Body of pancreas (tissue), 4 donors: ENCODE measurements around the gene CDHR3. TPM values are rescaled to one million over a fixed set of nuclear protein-coding genes. Genes with fewer than 3 reads are reported as not detected.
A peak's percentile ranks its signal among the peaks of the same experiment; 100 is the strongest.

Experiments
- ATAC-seq: fragments of 150-250 bp; one replicate; pipeline ENCODE4 v1.9.1; 2016
- DNase-seq, 4 donors: peaks; one replicate each; pipeline ENCODE4 v3.0.0-alpha.2; 2019
- H3K27ac ChIP-seq, 4 donors: fragments of 200-600 bp; sonication (generic); 1 replicate in 3 of 4; 2 replicates in 1 of 4; pipeline versions ENCODE4 v1.5.1 to v1.6.1; 2016 to 2019; ENCODE audit warnings: mild to moderate bottlenecking in 1 of 4, mixed read lengths in 1 of 4, moderate library complexity in 1 of 4
- H3K27me3 ChIP-seq, 2 donors: fragments of 200-600 bp; sonication (generic); one replicate each; pipeline ENCODE4 v1.6.0; 2016; ENCODE audit warnings: mild to moderate bottlenecking in 1 of 2
- H3K36me3 ChIP-seq, 2 donors: fragments of 200-600 bp; sonication (generic); replicated peaks in 1 of 2; 2 replicates each; pipeline ENCODE4 v1.5.1; 2016; ENCODE audit warnings: low read depth in 2 of 2; ENCODE audit not compliant: insufficient read depth in 1 of 2
- H3K4me1 ChIP-seq: fragments of 200-600 bp; sonication (generic); one replicate; pipeline ENCODE4 v1.6.0; 2016
- H3K4me3 ChIP-seq, 2 donors: fragments of 200-600 bp; sonication (generic); 1 replicate in 1 of 2; 2 replicates in 1 of 2; pipeline ENCODE4 v1.5.1; 2016 to 2019
- H3K9me3 ChIP-seq, 3 donors: fragments of 200-600 bp; sonication (generic); 1 replicate in 2 of 3; 2 replicates in 1 of 3; pipeline ENCODE4 v1.5.1; 2016
- CTCF ChIP-seq, 7 experiments: fragments of 450-650 bp in 4 of 7; fragments of 200-600 bp in 3 of 7; sonication (generic) in 3 of 7; IDR thresholded peaks; one replicate each; pipeline ENCODE4 v1.5.1; 2016 to 2019; ENCODE audit warnings: antibody characterized with exemption in 7 of 7
- POLR2A ChIP-seq, 3 donors: fragments of 450-650 bp; IDR thresholded peaks; one replicate each; pipeline ENCODE4 v1.6.1; 2016; ENCODE audit warnings: antibody characterized with exemption in 3 of 3, mild to moderate bottlenecking in 2 of 3
- WGBS, 2 donors: methylation state at CpG; one replicate each; pipeline ENCODE4 v1.1.5; 2017; 5-methylcytosine and 5-hydroxymethylcytosine counted together
- intact Hi-C: fragments of 100-400 bp; cut with DNase I; formaldehyde crosslinking; loops from one replicate; pipeline ENCODE4 v1.15.1; 2023
- total RNA-seq, 2 donors: library from RNA; depleted of rRNA; stranded (reverse); fragments of >200 nt; gene quantifications; one replicate each; pipeline ENCODE4 v1.1.0, GENCODE V29; 2016

Gene CDHR3
- total RNA-seq, 2 donors from 2014 or later: 1.6 to 14.8 TPM

GRCh38 chr7:106026101-106026500 lies 63.0 kb downstream of the CDHR3 start:
- TF ChIP-seq POLR2A (IDR thresholded peaks at IDR 0.05) (no peak), CTCF (IDR thresholded peaks at IDR 0.05) (no peak)
- no peaks in the 10 kb centered on the region for H3K4me1 ChIP-seq
- H3K4me3 ChIP-seq: no peak overlapping the region
- ATAC-seq: no peak
- no peaks in the 10 kb centered on the region for H3K36me3 ChIP-seq
- no peaks in the 10 kb centered on the region for H3K9me3 ChIP-seq
- DNase-seq: no peak
- 73 to 80% methylated on average over 2 of the region's 2 CpGs for WGBS, 2 donors
- no peak overlapping the region for H3K27ac ChIP-seq
- intact Hi-C loops: no loop called here
- no peaks in the 10 kb centered on the region for H3K27me3 ChIP-seq

GRCh38 chr7:106029451-106029850 lies 66.4 kb downstream of the CDHR3 start:
- no peak for TF ChIP-seq CTCF (IDR thresholded peaks at IDR 0.05)
- no peak for TF ChIP-seq POLR2A (IDR thresholded peaks at IDR 0.05)
- H3K9me3 ChIP-seq: peaks cover 0 to 7% (median 0%) of the 10 kb centered on the region in 3 donors
- no peaks in the 10 kb centered on the region for H3K36me3 ChIP-seq
- peak; percentile 40 for ATAC-seq
- no peak for DNase-seq
- H3K4me3 ChIP-seq: no peak overlapping the region
- no peaks in the 10 kb centered on the region for H3K4me1 ChIP-seq
- intact Hi-C loops: no loop called here
- H3K27ac ChIP-seq: no peak overlapping the region
- no peaks in the 10 kb centered on the region for H3K27me3 ChIP-seq
- WGBS, 2 donors: 20 to 25% methylated on average over 1 of the region's 1 CpG

DNA sequence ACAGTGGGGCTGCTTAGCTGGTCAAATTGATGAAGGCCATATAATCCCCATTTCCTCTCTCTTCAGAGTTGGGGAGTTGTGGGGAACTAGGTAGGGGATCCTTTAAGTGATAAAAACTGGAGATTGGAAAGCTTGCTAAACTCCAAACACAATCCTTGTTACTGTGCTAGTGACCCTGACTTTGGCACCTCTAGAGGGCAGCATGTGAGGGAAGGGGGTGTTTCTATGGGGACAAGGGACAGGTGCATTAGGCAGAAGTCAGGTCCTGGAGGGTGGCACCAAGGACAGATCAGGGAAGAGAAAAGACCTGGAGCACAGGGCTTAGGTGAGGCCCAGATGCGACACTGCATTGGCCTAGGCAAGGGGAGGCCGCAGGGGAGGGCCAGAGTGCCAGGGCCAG lies 66.9 kb downstream of the CDHR3 start:
- Histone ChIP-seq H3K27me3 (no peaks in the 10 kb centered on the region), H3K36me3 (no peaks in the 10 kb centered on the region), H3K4me3 (no peak overlapping the region), H3K27ac (no peak overlapping the region), H3K4me1 (no peaks in the 10 kb centered on the region), H3K9me3 (peaks cover 0 to 7% (median 0%) of the 10 kb centered on the region in 3 donors)
- intact Hi-C loops: no loop called here
- DNase-seq (no peak), ATAC-seq (no peak)
- no peak for TF ChIP-seq POLR2A (IDR thresholded peaks at IDR 0.05)
- 90 to 93% methylated on average over 2 of the region's 2 CpGs for WGBS, 2 donors

DNA sequence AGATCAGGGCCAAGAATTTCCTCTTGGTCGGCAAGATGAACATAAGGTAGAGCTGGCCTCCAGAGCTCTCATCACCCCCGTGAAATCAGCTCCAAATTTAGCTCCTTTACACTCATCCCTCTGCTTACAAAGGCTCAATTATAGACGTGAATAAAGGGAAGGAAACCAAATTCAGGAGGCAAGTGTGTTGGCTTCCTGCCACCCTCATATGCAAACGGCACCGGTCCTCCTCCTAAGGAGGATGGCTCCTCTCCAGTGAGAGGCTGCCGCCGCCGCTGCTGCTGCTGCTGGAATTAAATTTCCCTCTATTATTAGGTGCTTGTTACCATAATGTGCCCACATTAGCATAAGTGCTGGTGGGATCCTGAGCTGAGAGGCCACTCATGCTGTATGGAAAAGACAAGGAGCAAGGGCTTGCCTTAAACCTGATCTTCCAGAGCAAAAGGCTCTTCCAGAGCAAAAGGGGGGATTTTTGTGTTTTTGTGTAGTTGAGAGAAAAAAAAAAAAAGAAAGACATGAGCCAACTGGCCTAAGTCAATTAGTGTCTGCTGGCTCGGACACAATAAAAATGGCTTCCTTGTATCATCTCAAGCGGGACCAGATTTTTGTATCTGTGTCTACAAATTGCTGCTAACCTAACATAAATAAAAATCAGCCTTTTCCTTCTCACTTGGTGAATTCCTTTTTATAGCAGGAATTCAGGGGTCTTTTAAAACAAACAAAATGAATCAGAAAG lies 68.4 kb downstream of the CDHR3 start:
- WGBS, 2 donors: 62 to 76% methylated on average over 10 of the region's 10 CpGs
- intact Hi-C loops: no loop called here

DNA sequence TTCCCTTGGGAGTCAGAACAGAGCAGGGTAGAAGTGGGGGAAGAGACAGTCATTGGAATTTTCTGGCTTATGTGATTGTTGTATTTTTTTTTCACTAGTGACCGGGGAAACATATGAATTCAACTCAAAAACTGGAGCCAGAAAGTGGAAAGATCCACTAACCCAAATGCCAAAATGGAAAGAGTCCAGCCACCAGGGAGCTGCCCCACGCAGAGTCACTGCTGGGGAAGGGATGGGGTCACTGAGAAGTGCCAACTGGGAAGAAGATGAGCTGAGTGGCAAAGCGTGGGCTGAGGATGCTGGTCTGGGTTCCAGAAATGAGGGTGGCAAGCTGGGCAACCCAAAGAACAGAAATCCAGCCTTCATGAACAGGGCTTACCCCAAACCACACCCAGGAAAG lies 69.2 kb downstream of the CDHR3 start:
- intact Hi-C loops: no loop called here
- Histone ChIP-seq H3K36me3 (no peaks in the 10 kb centered on the region), H3K4me1 (no peaks in the 10 kb centered on the region), H3K4me3 (no peak overlapping the region), H3K27me3 (no peaks in the 10 kb centered on the region), H3K27ac (no peak overlapping the region), H3K9me3 (peaks cover 0 to 7% (median 0%) of the 10 kb centered on the region in 3 donors)
- 88 to 89% methylated on average over 3 of the region's 3 CpGs for WGBS, 2 donors
- no peak for DNase-seq
- no peak for TF ChIP-seq POLR2A (IDR thresholded peaks at IDR 0.05)
- no peak for TF ChIP-seq CTCF (IDR thresholded peaks at IDR 0.05)
- ATAC-seq: no peak

More for the DNA sequence above, 68.4 kb downstream of the CDHR3 start:
- Histone ChIP-seq H3K9me3 (peaks cover 0 to 7% (median 0%) of the 10 kb centered on the region in 3 donors), H3K4me1 (no peaks in the 10 kb centered on the region), H3K4me3 (no peak overlapping the region), H3K36me3 (no peaks in the 10 kb centered on the region), H3K27me3 (no peaks in the 10 kb centered on the region), H3K27ac (no peak overlapping the region)
- DNase-seq (no peak), ATAC-seq (no peak)
- TF ChIP-seq POLR2A (IDR thresholded peaks at IDR 0.05) (no peak), CTCF (IDR thresholded peaks at IDR 0.05) (no peak)
